ENCODE results near the gene GMCL1.
"Not testable (repeated sequence)": the region's sequence is repeated elsewhere in the genome, so short reads cannot be mapped to it uniquely, and the experiment has no call there.

The GMCL1 gene

GRCh38 chr2:69807821-69808540, 21.5 kb upstream of the GMCL1 start:
- no peak for DNase-seq

DNA sequence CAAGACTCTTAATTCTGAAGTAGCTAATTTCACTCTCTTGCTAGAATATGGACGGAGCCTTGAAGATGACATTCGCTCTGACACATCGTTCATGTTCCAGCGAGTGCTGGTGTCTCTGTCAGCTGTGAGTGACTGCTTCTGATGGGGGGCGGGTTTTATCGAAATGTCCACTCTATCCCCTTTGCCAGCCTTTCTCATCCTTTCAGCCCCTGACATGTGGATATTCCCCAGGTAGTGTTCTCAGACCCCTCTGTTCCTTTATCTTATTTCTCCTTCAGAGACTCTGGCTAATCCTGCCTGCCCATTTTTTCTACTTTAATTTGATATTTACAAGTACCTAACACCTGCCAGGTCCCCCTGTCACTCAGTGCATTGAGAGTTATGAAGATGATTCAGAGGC, 18.9 kb upstream of the GMCL1 start:
- DNase-seq: no peak

DNA sequence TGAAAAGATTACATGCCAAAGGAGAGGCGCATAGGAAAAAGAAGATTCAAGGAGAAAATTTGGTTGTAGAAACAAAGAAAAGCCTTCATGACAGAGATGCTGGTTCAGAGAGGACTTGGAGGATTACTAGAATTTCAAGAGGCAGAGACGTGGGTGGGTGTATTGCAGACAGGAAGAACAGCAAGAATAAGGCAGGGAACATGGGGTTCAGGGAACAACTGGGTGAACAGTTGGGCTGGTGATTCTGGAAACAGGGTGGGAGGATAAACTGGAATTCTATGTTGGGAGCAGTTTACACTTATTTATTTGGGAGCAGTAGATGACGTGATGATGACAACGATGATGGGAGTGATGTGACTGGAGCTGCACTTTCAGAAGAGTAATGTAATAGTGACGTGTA, 18.4 kb upstream of the GMCL1 start:
- DNase-seq: no peak

DNA sequence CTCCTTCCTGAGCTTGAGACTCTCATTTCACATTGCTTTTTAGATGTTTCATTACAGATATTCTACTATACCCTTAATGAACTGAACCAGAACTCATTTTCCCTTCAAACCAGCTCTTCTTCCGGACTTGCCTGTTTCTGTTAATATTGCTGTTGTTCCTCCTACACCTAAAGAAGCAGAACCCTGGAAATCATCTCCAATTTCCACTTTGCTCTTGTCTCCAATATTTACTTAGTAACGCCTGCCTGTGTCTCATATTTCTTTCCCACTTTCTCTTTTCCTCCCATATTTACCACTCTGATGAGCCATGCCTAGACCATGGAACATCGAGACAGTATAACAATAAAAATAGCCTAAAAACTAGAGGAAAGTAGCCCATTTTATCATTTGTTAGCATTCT, 17.9 kb upstream of the GMCL1 start:
- DNase-seq: no peak

DNA sequence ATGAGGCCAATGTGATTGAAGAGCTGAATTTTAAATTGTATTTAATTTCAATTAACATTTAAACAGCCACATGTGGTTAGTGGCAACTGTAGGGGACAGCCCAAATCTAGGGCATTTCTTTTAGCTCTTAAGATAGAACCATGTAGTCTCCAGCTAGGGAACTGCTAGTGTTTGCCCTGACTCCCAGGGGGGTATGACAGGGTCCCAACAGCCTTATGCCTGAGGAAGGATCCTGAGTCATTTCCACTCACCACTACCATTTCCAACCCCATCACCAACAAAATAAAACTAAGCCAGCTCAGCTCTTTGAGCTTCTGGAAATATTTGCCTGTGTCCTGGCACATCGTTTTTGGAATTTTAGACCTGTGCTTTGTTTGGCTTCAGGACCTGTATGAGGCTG, 13.7 kb upstream of the GMCL1 start:
- no peak for DNase-seq

DNA sequence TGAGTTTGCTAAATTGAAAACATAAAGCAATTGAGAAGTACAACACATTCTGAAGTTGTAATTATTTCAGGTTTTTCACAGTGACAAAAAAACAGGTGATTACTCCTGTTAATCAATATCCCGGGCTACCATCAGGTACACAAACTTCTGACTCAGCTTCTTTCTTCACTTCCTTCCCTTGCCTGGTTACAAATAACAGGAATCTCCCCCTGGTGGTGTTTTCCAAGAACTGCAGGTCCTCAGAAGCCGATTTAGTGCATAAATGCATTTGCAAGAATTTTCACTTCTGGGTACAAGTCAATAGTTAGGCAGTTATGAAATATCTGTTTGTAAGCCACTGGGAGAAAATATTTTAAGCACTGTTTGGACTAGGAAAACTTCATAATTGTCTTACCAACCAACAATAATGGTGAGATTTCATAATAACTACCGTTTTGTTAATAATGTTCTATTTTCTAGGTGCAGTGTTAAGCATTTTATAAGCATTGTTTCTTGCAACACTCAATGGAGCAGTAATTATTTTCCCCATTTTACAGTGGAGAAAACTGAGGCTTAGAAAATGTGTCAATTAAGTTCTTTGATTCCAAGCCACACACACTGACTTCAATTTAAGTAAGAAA, 12.4 kb upstream of the GMCL1 start:
- peak; percentile 70 to 71 for DNase-seq

- no peak for DNase-seq
Measured at GRCh38 chr2:69817729-69818501, 11.5 kb upstream of the GMCL1 start.

GRCh38 chr2:69827796-69828540, 1.5 kb upstream of the GMCL1 start:
- DNase-seq: no peak

DNA sequence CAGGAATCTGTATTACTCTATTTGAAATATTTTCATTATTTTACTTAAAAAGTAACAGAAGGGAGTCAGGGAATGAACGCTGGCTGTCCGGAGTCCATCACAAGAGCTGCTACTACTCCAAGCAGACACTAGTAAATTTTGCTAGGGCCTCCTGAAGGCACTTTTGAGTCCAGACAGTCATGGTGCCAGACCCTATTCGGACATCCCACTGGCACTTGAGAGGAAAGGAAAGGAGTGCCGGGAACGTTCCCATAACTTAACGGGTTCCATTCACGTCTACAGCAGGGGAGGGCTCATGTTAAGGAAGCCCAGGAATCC, 563 bp upstream of the GMCL1 start:
- no peak for DNase-seq

DNA sequence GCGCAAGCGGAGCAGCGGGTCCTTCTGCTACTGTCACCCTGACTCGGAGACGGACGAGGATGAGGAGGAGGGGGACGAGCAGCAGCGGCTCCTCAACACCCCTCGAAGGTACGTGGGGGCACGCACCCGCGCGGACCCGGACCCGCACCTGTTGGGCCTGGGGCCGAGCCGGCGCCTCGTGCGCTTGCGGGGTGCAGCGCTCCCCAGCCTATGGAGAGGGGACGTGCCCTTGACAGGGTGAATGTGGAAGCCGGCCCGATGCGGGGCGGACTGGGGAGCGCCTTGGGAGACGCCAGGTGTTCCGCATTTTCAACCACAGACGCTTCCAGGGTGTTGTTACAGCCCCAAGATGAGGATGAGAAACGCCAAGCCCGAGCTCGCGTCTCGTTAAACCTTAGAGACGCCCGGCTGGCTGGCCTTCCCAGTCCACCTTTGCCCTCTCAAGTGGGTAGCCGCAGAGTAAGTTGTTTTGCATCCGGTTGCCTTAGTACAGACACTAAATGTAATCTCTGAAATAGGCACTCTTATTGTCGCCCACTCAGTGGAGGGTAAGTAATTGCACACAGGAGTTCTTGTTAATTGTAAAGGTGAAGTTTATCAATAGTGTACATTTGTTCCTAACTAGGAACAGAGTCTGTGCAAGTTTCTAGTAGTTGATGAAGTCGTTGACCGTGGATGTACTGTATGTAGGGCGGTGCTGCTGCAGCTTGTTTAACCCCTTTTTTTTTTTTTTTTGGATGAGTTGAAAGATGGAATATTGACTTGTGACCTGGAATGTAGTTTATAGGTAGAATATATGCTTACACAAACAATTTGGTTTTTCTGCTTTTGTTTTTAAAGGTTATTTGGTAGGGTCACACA, 815 bp downstream of the GMCL1 start:
- DNase-seq: peak; percentile 3 to 16

GRCh38 chr2:69830906-69831241, 1.4 kb downstream of the GMCL1 start:
- not testable (repeated sequence) for DNase-seq

DNA sequence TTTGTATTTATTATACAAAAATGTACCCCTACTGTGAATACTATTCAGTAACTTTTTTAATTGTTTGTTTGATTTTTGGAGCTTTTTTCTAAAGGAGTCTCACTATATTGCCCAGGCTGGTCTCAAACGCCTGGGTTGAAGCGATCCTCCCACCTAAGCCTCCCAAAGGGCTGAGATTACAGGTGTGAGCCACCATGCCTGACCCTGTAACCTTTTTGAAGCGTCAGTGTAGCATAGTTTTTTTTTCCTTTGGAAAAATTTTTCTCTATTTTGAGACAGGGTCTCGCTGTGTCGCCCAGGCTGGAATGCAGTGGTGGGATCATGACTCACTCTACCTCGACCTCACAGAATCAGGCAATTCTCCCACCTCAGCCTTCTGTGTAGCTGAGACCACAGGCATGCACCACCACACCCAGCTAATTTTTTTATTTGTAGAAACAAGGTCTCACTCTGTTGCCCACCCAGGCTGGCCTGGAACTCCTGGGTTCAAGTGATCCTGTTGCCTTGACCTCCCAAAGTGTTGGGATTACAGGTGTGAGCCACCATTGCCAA, 2.0 kb downstream of the GMCL1 start:
- DNase-seq: no peak

DNA sequence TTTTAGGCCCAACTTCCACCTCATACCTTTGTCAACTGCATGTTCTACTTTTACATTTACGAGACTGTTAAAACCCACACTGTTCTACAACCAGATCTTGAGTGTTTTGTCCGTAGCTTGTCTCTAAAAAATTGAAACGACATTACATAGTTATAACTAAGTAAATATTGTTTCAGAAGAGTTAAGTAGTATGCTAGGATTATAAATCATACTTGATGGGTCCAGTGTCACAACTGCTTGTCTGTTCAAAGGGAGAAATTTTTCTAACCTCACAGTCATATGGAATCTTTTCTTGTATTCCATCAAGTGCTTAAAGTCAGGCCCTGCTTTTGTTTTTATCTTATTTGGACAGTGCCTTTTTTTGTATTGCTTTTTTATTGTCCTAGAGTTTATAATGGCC, 4.3 kb downstream of the GMCL1 start:
- DNase-seq: no peak

DNA sequence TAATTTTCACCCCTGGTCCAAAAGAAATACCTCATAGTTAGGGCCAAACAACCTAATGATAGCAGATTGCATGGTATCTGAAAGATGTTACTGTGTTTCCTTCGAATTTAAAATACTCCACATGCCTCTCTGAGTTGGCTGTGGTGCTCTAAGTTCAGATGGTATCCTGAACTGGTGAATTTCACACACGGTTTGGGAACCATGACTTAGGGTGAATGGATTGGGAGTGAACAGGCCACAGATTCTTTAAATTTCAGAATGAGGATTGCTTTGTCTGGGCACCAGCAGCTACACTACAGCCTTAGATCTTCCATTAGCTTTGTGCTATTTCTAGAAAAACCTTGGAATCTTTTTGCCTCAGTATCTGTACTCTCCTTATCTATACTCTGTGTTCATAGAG, 6.2 kb downstream of the GMCL1 start:
- no peak for DNase-seq

- no peak for DNase-seq
Measured at GRCh38 chr2:69836316-69836715, 6.9 kb downstream of the GMCL1 start.

GRCh38 chr2:69837533-69837932, 8.1 kb downstream of the GMCL1 start:
- DNase-seq: no peak

- DNase-seq: no peak
Measured at GRCh38 chr2:69843993-69844392, 14.5 kb downstream of the GMCL1 start.

- DNase-seq: no peak
Measured at GRCh38 chr2:69844560-69844959, 15.1 kb downstream of the GMCL1 start.

DNA sequence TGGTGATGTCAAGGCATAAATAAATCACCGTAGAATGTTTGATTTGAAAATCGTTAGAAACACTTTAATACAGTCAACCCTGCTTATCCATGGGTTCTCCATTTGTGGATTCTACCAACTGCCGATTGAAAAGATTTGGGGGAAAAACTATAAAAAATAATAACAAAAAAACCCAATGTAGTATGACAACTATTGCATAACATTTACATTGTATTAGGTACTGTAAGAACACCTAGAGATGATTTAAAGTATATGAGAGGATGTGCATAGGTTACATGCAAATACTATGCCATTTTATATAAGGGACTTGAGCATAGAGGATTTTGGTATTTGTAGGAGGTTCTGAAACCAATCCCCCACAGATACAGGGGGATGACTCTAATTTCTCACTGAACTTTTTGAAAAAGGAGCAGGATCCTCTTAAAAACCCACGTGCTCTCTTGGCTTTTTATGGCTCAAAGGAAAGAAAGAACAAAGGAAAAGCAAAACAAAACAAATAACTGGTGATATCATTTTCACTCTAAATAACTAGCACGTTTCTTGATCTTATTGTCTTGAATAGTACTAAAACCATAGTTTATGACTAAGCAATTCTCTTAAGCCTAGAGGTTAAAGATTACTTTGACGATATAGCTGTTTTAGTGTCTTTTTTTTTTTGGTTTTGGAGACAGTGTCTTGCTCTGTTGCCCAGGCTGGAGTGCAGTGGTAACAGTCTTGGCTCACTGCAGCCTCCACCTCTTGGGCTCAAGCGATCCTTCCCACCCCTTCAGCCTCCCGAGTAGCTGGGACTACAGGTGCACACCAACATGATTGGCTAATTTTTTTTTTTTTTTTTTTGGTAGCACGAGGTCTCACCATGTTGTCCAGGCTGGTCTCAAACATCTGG, 17.0 kb downstream of the GMCL1 start:
- DNase-seq: no peak

DNA sequence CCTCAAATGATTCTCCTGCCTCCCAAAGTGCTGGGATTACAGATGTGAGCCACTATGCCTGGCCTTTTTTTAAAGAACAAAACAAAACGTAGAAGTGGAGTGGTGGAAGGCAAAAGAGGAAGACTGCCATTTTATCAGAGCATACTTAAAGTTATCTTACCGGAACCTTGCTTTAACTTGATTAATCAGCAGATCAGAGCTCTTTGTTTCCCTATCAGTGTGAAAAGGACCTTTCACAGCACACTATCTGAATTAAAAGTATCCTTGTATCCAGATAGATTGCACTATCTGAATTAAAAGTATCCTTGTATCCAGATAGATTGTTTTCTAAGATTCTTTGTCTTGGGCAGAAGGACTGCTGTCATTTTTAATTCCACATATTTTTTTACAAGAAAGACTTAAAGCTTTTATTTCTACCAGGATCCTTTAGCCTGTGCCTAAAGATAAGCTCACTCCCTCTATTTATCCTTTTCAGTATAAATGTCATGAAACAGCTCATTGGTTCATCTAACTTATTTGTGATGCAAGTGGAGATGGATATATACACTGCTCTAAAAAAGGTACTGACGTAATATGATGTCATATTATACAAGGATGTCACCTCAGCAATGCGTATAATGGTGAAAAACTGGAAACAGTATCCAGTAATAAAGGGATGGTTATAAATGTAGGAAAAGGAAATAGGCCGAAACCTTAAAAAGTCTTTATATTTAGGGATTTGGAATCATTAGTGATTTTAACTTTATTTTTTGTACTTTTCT, 17.8 kb downstream of the GMCL1 start:
- no peak for DNase-seq
